OCI-LY7 (cell line): Measurements from ENCODE around the gene TEPSIN. TPM values are rescaled to one million over a fixed set of nuclear protein-coding genes. Genes with fewer than 3 reads are reported as not detected.

Experiments used
- BruUV-seq: library from RNA; stranded (reverse); fragments of 400-500 nt; replicated peaks from 2 replicates; lab custom pipeline; 2021; lab: Mats Ljungman, UMichigan
- CTCF ChIA-PET: fragments of 300-600 bp; sonication (Branson Sonifier 250); formaldehyde crosslinking; loops from one replicate; lab custom pipeline; 2022; ENCODE audit warnings: antibody characterized with exemption; ENCODE audit not compliant: unreplicated experiment; lab: Charles Lee
- POLR2A ChIA-PET: fragments of 300-600 bp; sonication (Branson Sonifier 250); formaldehyde crosslinking; loops from one replicate; lab custom pipeline; 2022; ENCODE audit warnings: antibody characterized with exemption; lab: Charles Lee
- DNase-seq: peaks from one replicate; pipeline ENCODE4 v3.0.0-alpha.2; 2015; ENCODE audit warnings: low spot score
- H2AFZ ChIP-seq: fragments of 200-600 bp; sonication (generic), shearing (Covaris generic); 2 replicates; pipeline ENCODE4 v1.6.1; 2014; ENCODE audit warnings: mild to moderate bottlenecking, antibody characterized with exemption, low read length, moderate library complexity
- H3K27ac ChIP-seq: fragments of 200-600 bp; sonication (generic); 2 replicates; pipeline ENCODE4 v1.5.1; 2014; ENCODE audit warnings: mixed run types, low read depth, mild to moderate bottlenecking, moderate library complexity, low read length, inconsistent platforms; ENCODE audit not compliant: poor library complexity, severe bottlenecking
- H3K36me3 ChIP-seq: fragments of 200-600 bp; sonication (generic); 2 replicates; pipeline ENCODE4 v1.6.1; 2014; ENCODE audit warnings: mild to moderate bottlenecking, antibody characterized with exemption, low read length, moderate library complexity, mixed read lengths; ENCODE audit not compliant: insufficient read depth
- H3K4me1 ChIP-seq: fragments of 200-600 bp; sonication (generic); 2 replicates; pipeline ENCODE4 v1.5.1; 2014; ENCODE audit warnings: mild to moderate bottlenecking, low read length; ENCODE audit not compliant: insufficient read depth, poor library complexity, severe bottlenecking
- H3K4me2 ChIP-seq: fragments of 200-600 bp; sonication (generic); 2 replicates; pipeline ENCODE4 v1.6.1; 2014; ENCODE audit warnings: mild to moderate bottlenecking, low read length
- H3K4me3 ChIP-seq: fragments of 200-600 bp; sonication (generic); 2 replicates; pipeline ENCODE4 v1.5.1; 2014; ENCODE audit warnings: mild to moderate bottlenecking, low read depth, low read length; ENCODE audit not compliant: poor library complexity, severe bottlenecking
- H3K79me2 ChIP-seq: fragments of 200-600 bp; sonication (generic); 2 replicates; pipeline ENCODE4 v1.6.1; 2016; ENCODE audit warnings: low read depth, mild to moderate bottlenecking, low read length, moderate library complexity, mixed read lengths; ENCODE audit not compliant: insufficient read depth
- H3K9me2 ChIP-seq: fragments of 200-600 bp; sonication (generic); 2 replicates; pipeline ENCODE4 v1.6.1; 2016; ENCODE audit warnings: mild to moderate bottlenecking, low read length, mixed read lengths; ENCODE audit not compliant: insufficient read depth
- H3K9me3 ChIP-seq: fragments of 200-600 bp; sonication (generic); 2 replicates; pipeline ENCODE4 v1.6.1; 2014; ENCODE audit warnings: mild to moderate bottlenecking, mixed run types, low read length, mixed read lengths
- H4K20me1 ChIP-seq: fragments of 200-600 bp; sonication (generic); 2 replicates; pipeline ENCODE4 v1.6.1; 2014; ENCODE audit warnings: mild to moderate bottlenecking, antibody characterized with exemption, low read length, moderate library complexity, mixed read lengths; ENCODE audit not compliant: insufficient read depth
- EZH2phosphoT487 ChIP-seq: fragments of 200-600 bp; sonication (generic); IDR thresholded peaks from 2 replicates; pipeline ENCODE4 v1.6.1; 2018; ENCODE audit warnings: low read depth, borderline replicate concordance, mild to moderate bottlenecking, mixed run types, antibody characterized with exemption, low read length, moderate library complexity, mixed read lengths
- intact Hi-C: fragments of 100-400 bp; cut with micrococcal nuclease; formaldehyde crosslinking; loops from one replicate; pipeline ENCODE4 v1.10.0; 2022; ENCODE audit not compliant: unreplicated experiment
- total RNA-seq, 2 experiments: library from RNA; depleted of rRNA in 1 of 2; stranded (reverse); fragments of >200 nt in 1 of 2; shearing (Covaris generic) in 1 of 2; gene quantifications; 2 replicates each; pipeline ENCODE4 v1.2.3, GENCODE V29; 2014 to 2022
- TF ChIP-seq, protein P1 (sequence below): fragments of 200-600 bp; sonication (generic); conservative IDR thresholded peaks from 2 replicates; pipeline ENCODE4 v1.5.1; 2014; ENCODE audit warnings: mild to moderate bottlenecking, antibody characterized with exemption, low read length, moderate library complexity, mixed read lengths

Gene TEPSIN
- total RNA-seq, 2 experiments from 2014 or later, result 46.4 to 75.3 TPM

DNA sequence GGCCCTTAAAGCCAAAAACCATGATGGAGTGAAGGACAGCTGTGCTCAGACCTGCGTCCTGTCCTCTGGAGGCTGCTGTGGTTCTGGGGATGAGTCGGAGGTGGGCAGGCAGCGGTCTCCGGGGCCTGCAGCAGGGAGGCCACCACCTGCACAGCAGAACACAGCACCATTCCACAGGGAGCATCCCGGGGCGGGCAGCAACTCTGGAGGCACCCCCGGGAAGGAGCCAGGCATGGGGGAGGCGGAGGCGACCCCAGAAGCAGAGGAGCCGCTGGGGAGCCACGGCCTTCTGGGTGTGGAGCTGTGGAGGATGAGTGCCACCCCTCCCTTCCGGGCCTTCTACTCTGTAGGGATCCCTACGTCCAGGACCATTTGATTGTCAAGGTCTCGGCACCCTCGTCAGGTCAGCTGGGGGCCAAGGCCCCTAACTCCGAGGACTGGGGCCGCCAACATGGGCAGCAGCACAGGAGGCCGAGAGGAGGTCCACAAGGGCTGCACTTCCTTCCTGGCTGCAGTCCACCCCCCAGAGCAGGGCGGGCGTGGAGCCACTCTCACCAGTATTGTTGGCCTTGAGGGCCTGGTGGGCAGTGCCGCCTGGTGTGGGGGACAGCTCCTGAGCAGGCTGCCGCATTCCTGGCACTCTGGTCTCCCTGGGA is 39.9 kb downstream of the TEPSIN start:
- Histone ChIP-seq H3K27ac (no peak overlapping the region), H3K79me2 (no peaks in the 10 kb centered on the region), H3K9me3 (no peaks in the 10 kb centered on the region), H3K4me3 (no peak overlapping the region), H3K36me3 (peaks cover 25% of the 10 kb centered on the region), H2AFZ (no peak overlapping the region), H3K4me1 (peaks cover 7% of the 10 kb centered on the region), H4K20me1 (no peaks in the 10 kb centered on the region), H3K4me2 (no peak overlapping the region), H3K9me2 (no peaks in the 10 kb centered on the region)
- no peak for DNase-seq
- ChIA-PET POLR2A (no interaction called here), CTCF (no interaction called here)
- intact Hi-C loops, result no loop called here
- no TSS peak for BruUV-seq
- TF ChIP-seq, protein P1, sequence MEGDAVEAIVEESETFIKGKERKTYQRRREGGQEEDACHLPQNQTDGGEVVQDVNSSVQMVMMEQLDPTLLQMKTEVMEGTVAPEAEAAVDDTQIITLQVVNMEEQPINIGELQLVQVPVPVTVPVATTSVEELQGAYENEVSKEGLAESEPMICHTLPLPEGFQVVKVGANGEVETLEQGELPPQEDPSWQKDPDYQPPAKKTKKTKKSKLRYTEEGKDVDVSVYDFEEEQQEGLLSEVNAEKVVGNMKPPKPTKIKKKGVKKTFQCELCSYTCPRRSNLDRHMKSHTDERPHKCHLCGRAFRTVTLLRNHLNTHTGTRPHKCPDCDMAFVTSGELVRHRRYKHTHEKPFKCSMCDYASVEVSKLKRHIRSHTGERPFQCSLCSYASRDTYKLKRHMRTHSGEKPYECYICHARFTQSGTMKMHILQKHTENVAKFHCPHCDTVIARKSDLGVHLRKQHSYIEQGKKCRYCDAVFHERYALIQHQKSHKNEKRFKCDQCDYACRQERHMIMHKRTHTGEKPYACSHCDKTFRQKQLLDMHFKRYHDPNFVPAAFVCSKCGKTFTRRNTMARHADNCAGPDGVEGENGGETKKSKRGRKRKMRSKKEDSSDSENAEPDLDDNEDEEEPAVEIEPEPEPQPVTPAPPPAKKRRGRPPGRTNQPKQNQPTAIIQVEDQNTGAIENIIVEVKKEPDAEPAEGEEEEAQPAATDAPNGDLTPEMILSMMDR, result no peak
- TF ChIP-seq EZH2phosphoT487, result no peak

GRCh38 chr17:81197831-81198490 is 40.9 kb downstream of the TEPSIN start:
- Histone ChIP-seq H2AFZ (no peak overlapping the region), H3K4me3 (no peak overlapping the region), H3K4me2 (no peak overlapping the region), H3K4me1 (peaks cover 7% of the 10 kb centered on the region), H3K79me2 (no peaks in the 10 kb centered on the region), H3K36me3 (peaks cover 16% of the 10 kb centered on the region; the same call in 1 of the 2 replicates), H3K27ac (no peak overlapping the region), H4K20me1 (no peaks in the 10 kb centered on the region), H3K9me3 (no peaks in the 10 kb centered on the region), H3K9me2 (no peaks in the 10 kb centered on the region)
- no peak for DNase-seq
- no peak for TF ChIP-seq EZH2phosphoT487
- TF ChIP-seq, protein P1, result no peak
- no TSS peak for BruUV-seq
- intact Hi-C loops, result no loop called here
- ChIA-PET POLR2A (no interaction called here), CTCF (no interaction called here)

GRCh38 chr17:81197409-81197795 is 41.5 kb downstream of the TEPSIN start:
- Histone ChIP-seq H2AFZ (no peak overlapping the region), H3K4me2 (no peak overlapping the region), H3K9me3 (no peaks in the 10 kb centered on the region), H3K36me3 (peaks cover 16% of the 10 kb centered on the region; the same call in 1 of the 2 replicates), H3K9me2 (no peaks in the 10 kb centered on the region), H4K20me1 (no peaks in the 10 kb centered on the region), H3K27ac (no peak overlapping the region), H3K4me1 (peaks cover 7% of the 10 kb centered on the region), H3K4me3 (no peak overlapping the region), H3K79me2 (no peaks in the 10 kb centered on the region)
- DNase-seq, result no peak
- CTCF ChIA-PET, result no interaction called here
- intact Hi-C loops, result no loop called here
- TF ChIP-seq, protein P1, result no peak
- no peak for TF ChIP-seq EZH2phosphoT487
- no TSS peak for BruUV-seq
- POLR2A ChIA-PET, result no interaction called here
